ENCODE results near the gene AGXT.
A peak's percentile ranks its signal among the peaks of the same experiment; 100 is the strongest.

AGXT gene

GRCh38 chr2:240900141-240900860 is 31.7 kb downstream of the AGXT start:
- no peak for DNase-seq

- DNase-seq, result no peak
Observed at GRCh38 chr2:240901986-240902614, 33.5 kb downstream of the AGXT start.

DNA sequence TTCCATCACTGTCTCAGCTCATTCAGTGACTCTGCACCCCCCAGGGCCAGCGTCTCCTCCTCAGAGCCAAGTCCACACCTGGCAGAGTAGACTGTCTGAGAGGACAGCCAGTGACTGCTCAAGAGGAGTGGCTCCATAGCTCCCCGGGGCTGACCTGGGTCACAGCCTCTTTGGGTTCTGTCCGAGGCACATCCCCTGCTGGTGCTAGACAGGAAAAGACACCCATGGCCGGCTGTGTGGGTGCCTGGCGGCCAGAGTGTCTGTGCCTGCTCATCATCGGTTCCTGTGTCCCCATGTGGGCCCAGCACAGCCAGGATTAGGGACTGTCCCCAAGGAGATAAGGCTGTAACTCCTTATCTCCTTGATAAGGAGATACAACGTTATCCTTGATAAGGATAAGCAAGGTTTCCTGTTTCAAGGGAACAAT is 34.0 kb downstream of the AGXT start:
- no peak for DNase-seq

DNA sequence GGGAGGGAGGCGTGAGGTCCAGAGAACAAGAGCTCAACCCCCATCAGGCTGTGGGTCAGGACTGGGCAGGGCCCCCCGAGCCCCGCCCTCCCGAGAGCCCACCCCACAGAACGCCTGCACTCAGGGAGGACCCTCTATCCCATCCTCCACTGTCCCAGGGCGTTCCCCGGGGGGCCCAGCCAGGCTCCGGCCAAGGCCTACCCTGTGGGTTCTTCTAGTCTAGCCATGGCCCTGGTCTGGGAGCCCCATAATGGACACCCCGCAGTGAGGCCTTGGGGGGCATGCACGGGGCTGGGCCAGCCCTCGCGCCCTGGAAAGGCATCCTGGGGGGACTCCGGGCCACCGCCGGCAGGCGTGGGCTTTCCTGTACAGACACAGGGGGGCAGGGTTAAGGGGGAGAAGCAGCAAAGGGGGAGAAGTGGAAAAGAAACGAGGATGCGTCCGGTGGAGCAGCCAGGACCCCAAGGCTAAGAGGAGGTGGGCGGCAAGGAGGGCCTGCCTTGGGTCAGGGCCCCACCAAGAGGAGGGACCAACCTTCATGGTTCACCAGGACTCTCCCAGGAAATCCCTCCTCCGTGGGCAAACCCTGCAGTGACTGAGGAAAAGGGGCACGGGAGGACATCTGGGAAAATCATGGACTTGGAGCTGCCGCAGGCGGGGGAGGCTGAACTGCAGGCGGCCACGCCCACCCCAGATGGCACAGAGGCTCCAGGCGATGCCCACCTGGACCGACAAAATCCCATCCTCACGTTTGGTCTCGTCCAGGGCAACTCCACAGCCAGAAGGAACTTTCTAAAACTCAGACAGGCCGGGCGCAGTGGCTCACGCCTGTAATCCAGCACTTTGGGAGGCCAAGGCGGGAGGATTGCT is 34.8 kb downstream of the AGXT start:
- no peak for DNase-seq

DNA sequence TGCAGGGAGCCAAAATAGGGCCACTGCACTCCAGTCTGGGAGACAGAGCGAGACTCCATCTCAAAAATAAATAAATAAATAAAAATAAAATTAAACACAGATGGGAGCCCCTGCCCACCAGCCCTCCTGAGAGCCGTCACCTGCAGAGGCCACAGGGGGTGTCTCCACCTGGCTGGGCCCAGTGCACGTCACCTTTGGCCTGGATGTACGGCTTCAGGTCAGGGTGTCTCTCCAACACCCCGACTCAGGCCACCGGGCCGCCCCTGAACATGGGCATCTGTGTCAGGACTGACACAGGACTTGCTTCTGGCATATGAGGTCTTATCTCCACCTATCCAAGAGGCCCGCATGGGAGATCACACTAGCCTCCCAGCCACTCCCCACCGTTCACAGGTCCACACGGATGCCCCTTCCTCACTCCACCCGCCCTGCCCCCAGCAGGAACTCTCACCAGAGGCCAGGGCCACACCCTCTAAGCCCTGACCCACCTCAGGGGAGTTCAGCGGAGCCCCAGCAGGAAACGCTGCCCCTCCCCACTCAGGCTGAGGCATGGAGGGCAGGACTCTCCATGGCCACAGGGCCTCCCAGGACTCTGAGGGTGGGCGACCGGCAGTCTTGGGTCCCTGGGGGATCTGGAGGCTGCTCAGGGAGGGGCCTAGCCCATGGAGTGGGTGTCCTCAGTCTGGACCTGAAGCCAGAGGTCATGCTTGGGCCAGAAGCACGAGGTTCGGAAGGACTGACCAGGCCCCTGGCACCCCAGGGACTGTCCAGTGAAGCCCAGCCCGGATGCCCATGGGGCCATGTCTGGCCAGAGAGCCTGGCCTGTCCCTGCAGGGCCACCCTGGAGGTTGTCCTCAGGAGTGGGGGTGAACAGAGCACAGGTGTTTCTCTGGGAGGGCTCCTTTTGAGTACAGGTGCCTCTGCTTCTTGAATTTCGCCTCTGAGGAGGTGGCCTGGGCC is 35.9 kb downstream of the AGXT start:
- DNase-seq, result no peak

DNA sequence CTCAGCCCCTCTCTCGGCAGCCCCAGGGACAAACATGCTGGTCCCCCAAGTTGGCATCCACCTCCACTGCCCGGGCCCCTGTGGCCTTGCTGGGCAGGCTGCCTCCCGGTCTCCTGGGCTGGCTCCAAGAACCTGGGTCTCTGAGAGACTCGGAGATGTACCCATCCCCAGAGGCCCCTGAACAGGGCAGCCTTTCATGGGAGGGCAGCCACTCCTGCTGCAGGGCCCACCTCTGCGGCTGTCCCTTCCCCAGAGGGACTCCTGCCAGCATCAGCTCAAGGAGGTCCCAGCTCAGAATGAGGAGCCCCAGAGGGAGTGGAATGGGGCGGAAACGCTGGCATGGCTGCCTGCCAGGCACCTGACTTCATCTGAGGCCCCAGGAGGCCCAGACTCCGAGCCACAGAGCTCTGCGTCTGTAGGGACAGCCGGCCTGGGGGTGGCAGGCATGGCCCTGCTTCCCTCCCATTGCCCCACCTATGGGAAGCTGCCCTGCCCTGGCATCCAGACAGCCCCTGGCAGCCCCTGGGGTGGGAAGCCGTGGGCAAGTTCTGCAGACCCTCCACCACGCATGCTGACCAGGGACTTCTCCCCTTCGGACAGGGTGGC is 36.7 kb downstream of the AGXT start:
- DNase-seq, result no peak

DNA sequence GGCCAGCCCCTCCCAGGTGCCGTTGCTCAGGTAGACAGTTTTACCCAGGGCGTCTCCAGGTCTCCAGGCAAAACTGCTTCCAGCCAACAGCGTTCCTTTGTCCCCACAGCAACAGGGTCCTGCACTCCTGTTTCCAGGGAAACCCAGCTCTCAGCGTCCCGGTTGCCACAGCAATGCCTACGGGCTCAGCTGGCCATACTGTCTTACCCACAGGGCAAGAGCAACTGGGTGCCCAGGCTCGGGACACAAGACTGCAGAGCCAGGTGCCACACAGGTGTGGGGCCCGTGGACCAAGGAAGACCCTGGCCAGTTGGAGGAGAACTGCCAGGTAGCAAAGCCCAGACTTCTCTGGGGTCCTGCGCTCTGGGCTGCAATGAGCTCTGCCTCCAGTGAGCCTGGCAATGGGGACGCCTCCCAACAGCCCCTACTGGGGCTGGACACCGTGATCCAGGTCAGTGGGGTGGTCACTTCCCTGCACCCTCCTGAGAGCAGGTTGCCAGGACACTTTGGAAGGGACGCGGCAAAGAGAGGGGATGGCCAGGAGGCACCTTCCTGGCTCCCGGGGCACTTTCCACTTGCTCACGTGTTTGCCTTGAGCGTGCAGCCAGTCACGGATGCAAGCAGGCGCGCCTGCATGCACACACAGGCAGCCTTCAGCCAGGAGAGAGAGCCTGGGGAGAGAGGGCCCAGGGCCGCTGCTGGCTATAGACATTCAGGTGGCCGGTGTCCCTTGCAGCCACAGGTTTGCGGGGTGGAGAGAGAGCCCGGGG is 37.7 kb downstream of the AGXT start, which contains the start of gene CROCC2:
TSS of gene CROCC2 (plus strand) at position 196 of the 770 bp plus-strand sequence. CDS start at position 374, 178 bp downstream.
- no peak for DNase-seq

- no peak for DNase-seq
Observed at GRCh38 chr2:240906911-240907590, 38.4 kb downstream of the AGXT start.

- DNase-seq, result no peak
Observed at GRCh38 chr2:240909216-240909974, 40.8 kb downstream of the AGXT start.

- DNase-seq, result no peak
Observed at GRCh38 chr2:240911641-240912265, 43.1 kb downstream of the AGXT start.

DNA sequence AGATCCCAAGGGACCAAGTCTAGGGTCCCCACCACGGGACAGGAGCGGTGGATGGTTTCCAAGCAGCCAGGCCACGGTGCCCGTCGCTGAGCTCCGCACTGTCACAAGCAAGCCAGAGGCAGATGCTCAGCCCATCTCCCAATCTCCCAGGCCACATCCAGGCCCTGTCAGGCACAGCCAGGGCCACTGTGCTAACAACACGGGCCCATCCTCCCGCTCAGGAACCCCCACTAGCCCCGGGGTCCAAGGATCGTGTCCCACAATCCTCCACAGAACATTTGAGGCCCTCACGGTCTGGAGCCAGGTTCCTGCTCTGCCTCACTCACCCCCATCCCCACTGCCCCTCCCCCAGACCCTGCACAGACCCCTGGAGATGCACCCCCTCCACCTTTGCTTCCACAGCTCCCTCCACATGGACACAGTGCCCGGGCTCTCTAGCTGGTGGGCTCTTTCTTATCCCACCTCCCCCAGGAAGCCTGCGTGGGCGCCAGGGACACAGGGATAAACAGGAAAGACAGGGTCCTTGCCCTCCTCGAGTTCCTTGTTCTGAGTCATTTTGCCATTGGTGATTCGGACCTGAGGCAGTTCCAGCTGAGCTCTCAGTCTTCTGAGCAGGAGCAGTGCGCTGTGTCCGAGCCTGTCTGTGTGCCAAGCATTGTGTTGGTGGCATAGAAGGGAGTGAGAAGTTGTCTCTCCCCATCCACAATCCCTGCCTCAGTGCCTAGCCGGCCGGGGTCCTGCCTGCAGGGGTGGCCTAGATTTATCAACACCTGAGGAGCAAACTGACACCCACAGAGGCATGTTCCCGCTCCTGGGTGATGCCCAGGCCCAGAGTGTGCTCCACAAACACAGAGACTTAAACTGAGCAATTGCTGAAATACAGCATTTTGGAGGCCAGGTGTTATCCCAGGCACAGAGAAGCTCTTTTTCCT is 44.5 kb downstream of the AGXT start:
- no peak for DNase-seq

GRCh38 chr2:240913810-240914644 is 45.4 kb downstream of the AGXT start:
- peak; percentile 47 for DNase-seq

DNA sequence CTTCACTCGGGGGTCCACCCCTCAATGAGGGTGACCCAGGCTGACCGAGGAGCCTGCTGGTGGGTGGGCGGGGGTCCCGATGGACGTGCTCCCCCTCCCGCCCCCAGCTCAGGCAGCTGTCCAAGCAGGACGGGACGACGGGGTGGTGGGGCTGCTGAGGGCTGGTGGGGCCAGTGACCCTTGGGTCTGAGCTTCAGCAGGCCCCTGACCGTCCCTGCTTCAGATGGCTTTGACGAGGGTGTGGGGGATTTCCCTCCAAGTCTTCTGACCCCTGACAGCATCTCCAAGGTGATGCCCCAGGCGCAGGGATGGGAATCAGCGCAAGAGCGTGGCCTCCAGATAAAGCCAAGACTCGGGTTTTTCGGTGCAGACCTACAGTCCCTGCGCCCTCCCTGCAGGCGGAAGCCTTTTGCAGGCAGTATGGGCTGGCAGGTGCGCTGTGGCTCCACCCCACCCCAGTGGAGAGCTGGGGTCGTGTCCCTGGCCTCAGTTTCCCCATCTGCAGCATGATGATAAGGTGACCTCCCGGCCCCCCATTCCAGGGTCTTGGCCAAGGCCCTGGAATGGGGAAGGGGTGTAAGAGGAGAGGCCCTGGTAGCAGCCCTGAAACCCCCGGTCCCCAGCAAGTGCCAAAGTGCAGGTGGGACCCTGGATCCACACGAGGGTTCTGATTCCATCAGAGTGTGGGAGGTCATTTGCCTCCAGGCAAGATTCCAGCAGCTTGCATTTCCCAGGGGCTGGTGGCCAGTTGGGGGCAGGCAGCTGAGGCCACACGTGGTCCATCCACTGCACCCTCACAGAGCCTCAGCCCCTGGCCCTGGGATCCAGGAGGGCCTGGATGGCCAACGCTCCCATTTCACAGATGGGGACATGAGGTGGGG is 46.3 kb downstream of the AGXT start:
- DNase-seq, result no peak

- no peak for DNase-seq
Observed at GRCh38 chr2:240915526-240916341, 47.1 kb downstream of the AGXT start.

DNA sequence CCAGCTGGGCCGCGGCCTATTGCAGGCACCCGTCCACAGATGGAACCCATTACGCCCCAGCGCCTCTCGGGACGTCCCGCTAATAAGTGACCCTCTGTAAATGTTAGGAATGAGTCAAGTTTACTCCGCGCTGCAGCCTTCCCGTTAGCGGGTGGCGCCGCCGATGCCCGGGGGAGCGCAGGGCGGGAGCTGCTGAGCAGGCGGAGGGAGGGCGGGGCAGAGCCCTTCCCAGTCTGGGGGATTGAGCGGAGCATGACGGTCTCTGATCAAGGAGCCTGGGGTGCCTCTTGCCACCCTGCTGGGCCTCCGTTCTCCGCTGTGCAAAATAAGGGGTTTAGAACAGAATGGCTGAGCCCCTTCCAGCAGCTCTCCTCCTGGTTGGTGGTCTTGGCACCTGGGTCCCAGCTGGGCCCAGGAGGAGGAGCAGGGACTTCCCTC is 48.0 kb downstream of the AGXT start:
- peak; percentile 40 for DNase-seq

Measured in hematopoietic multipotent progenitor cell treated with erythropoietin and hydrocortisone succinate and interleukin-3 and kit ligand, for 6 days (in vitro differentiated cells).